Measurements from ENCODE around the gene SEMA3B. TPM values are rescaled to one million over a fixed set of nuclear protein-coding genes. Genes with fewer than 3 reads are reported as not detected.
"Not testable (repeated sequence)": the region's sequence is repeated elsewhere in the genome, so short reads cannot be mapped to it uniquely, and the experiment has no call there.

SEMA3B gene
- total RNA-seq, 4 donors from 2014 or later, result 1.7 to 3.1 (median 2.1) TPM

- TF ChIP-seq POLR2A (IDR thresholded peaks at IDR 0.05) (no peak), CTCF (IDR thresholded peaks at IDR 0.05 in 4 of 5, conservative IDR thresholded peaks at IDR 0.05 in 1 of 5) (no peak)
- DNase-seq (no peak), ATAC-seq (peak; percentile 12 to 28)
- H3K27ac ChIP-seq, result peak overlapping the region; percentile 77 to 88 (median 82)
- no peaks in the 10 kb centered on the region for H3K9me3 ChIP-seq
- H3K4me3 ChIP-seq, result peak overlapping the region in 2 of 4 donors; percentile 25 to 34
- H3K4me1 ChIP-seq, result peaks cover 15 to 22% of the 10 kb centered on the region in 2 donors
- H3K27me3 ChIP-seq, result no peaks in the 10 kb centered on the region
- intact Hi-C loops (cut with DNase I; ENCODE audit: low total_unique reads) (no loop called here), in situ Hi-C loops (cut with MboI; ENCODE audit: low sequenced_read_pairs in 4 of 4) (loop anchor here in 1 of 4 donors (10.0 to 25.0 kb wide), 2 partner anchors 55 to 342 kb away; partner anchors contain the start of genes MON1A and RBM6)
- no peaks in the 10 kb centered on the region for H3K36me3 ChIP-seq
Observed at GRCh38 chr3:50279255-50280016, 10.5 kb downstream of the SEMA3B start.

GRCh38 chr3:50284121-50284520 is 15.2 kb downstream of the SEMA3B start:
- H3K27ac ChIP-seq; H3K4me3 ChIP-seq; DNase-seq; H3K9me3 ChIP-seq; ATAC-seq; H3K27me3 ChIP-seq; intact Hi-C loops (cut with DNase I; ENCODE audit: low total_unique reads): not testable (repeated sequence)
- peaks cover 0 to 22% of the 10 kb centered on the region in 2 donors for H3K36me3 ChIP-seq
- in situ Hi-C loops (cut with MboI; ENCODE audit: low sequenced_read_pairs in 4 of 4), result loop anchor here in 1 of 4 donors (25.0 kb wide), 1 partner anchor 347 kb away; the partner anchor contains the start of genes MON1A and RBM6
- peaks cover 4 to 12% of the 10 kb centered on the region in 2 donors for H3K4me1 ChIP-seq

DNA sequence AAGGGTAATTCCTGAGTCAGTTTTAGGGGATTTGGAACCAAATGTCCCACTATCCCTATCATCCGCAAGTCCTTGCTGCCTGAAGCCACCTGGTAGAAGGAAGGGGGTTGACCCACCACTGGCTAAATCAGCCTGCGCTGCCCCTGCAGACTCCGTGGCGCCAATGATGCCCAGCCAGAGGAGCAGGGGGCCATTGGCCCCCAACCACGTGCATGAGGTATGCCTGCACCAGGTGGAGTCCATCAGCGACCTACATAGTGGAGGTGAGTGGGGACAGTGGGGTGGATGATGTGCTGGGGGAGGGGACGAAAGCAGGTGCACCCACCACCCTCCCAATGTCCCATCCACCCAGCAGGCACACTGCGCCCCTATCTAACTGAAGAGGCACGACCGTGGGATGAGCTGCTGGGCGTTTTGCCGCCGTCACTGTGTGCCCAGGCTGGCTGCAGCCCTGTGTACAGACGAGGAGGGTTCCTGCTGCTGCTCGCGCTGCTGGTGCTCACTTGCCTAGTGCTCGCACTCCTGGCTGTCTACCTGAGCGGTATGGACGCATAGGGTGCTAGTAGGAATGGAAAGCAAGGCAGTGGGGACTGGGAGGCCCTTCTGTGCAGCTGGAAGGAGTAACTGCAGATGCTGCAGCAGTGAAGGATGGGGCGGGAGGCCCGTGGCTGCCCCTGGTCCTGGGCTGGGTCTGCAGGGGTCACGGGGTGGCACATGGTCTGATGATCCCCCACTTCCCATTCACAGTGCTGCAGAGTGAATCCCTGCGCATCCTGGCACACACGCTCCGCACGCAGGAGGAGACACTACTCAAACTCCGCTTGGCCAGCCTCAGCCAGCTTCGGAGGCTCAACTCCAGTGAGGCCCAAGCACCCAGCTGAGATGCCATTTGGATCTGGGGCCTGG is 17.6 kb downstream of the SEMA3B start:
- ATAC-seq (no peak), DNase-seq (no peak)
- Histone ChIP-seq H3K36me3 (peaks cover 0 to 38% of the 10 kb centered on the region in 2 donors), H3K4me1 (peaks cover 8 to 12% of the 10 kb centered on the region in 2 donors), H3K27me3 (no peaks in the 10 kb centered on the region), H3K27ac (peak overlapping the region in 1 of 4 donors; percentile 41), H3K9me3 (no peaks in the 10 kb centered on the region), H3K4me3 (no peak overlapping the region)
- TF ChIP-seq POLR2A (IDR thresholded peaks at IDR 0.05), result no peak
- no peak for TF ChIP-seq CTCF (IDR thresholded peaks at IDR 0.05 in 4 of 5, conservative IDR thresholded peaks at IDR 0.05 in 1 of 5)
- in situ Hi-C loops (cut with MboI; ENCODE audit: low sequenced_read_pairs in 4 of 4), result loop anchor here in 1 of 4 donors (25.0 kb wide), 1 partner anchor 349 kb away; the partner anchor contains the start of genes MON1A and RBM6
- intact Hi-C loops (cut with DNase I; ENCODE audit: low total_unique reads), result no loop called here

DNA sequence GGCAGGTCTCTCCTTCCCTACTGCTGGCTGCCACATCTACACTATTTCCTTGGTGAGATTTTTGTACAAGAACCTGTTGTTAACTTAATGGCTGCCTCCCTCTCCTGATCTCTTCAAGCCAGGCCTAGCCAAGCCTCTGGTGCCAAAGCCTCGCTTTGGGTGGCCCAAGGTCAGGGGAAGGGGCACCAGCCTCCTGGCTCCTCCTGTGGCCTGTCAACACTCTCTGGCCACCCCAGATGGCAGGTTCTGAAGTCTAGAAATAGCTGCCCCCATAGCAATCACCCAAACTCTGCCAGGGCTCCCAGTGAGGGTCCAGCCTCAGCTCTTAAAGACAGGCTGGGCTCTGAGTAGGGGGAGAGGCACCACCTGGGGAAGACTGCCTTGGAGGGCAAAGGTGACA is 18.3 kb downstream of the SEMA3B start:
- H3K4me3 ChIP-seq, result no peak overlapping the region
- no peaks in the 10 kb centered on the region for H3K9me3 ChIP-seq
- no peaks in the 10 kb centered on the region for H3K27me3 ChIP-seq
- H3K27ac ChIP-seq, result peak overlapping the region in 1 of 4 donors; percentile 41
- in situ Hi-C loops (cut with MboI; ENCODE audit: low sequenced_read_pairs in 4 of 4), result loop anchor here in 1 of 4 donors (25.0 kb wide), 1 partner anchor 350 kb away; the partner anchor contains the start of genes MON1A and RBM6
- no peak for ATAC-seq
- no peak for DNase-seq
- H3K36me3 ChIP-seq, result peaks cover 0 to 38% of the 10 kb centered on the region in 2 donors
- intact Hi-C loops (cut with DNase I; ENCODE audit: low total_unique reads), result no loop called here
- TF ChIP-seq CTCF (IDR thresholded peaks at IDR 0.05 in 4 of 5, conservative IDR thresholded peaks at IDR 0.05 in 1 of 5), result no peak
- no peak for TF ChIP-seq POLR2A (IDR thresholded peaks at IDR 0.05)
- peaks cover 8 to 13% of the 10 kb centered on the region in 2 donors for H3K4me1 ChIP-seq
